Left hindlimb (tissue), 1 donor: Measurements from ENCODE around the gene PUS1.
A peak's percentile ranks its signal among the peaks of the same experiment; 100 is the strongest.
"Not testable (repeated sequence)": the region's sequence is repeated elsewhere in the genome, so short reads cannot be mapped to it uniquely, and the experiment has no call there.

ENCODE experiments used
- DNase-seq: peaks from one replicate; pipeline ENCODE4 v3.0.0-alpha.2; 2018

Gene PUS1

DNA sequence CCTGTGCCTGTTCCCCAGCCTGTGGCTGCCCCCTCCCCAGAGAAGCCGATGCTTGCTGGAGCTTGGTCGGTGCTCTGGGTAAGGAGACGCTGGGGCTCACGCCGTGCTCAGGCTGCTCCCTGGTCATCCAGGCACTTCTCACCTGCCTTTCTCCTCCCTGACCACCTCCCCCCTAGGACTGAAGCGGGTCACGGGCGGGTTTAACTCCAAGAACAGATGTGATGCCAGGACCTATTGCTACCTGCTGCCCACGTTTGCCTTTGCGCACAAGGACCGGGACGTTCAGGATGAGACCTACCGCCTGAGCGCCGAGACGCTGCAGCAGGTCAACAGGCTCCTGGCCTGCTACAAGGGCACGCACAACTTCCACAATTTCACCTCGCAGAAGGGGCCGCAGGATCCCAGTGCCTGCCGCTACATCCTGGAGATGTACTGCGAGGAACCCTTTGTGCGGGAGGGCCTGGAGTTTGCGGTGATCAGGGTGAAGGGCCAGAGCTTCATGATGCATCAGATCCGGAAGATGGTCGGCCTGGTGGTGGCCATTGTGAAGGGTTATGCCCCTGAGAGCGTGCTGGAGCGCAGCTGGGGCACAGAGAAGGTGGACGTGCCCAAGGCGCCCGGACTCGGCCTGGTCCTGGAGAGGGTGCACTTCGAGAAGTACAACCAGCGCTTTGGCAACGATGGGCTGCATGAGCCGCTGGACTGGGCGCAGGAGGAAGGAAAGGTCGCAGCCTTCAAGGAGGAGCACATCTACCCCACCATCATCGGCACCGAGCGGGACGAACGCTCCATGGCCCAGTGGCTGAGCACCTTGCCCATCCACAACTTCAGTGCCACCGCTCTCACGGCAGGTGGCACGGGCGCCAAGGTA lies 12.3 kb downstream of the PUS1 start:
- DNase-seq: no peak

DNA sequence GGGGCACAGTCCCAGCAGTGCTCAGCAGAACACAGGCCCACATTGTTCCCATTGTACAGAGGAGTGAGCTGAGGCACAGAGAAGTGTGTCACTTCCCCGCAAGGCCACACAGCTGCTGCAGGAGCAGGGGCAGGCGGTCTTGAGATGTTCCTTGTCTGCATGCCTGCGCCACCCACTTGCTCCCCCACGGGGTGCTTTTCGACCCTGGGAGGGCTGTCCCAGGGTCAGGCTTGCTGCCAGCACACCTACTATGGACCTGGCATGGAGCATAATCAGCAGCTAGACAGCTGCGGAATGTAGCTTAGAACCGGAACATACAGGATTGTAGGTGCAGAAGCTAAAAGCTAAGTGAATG lies 12.9 kb downstream of the PUS1 start:
- no peak for DNase-seq

DNA sequence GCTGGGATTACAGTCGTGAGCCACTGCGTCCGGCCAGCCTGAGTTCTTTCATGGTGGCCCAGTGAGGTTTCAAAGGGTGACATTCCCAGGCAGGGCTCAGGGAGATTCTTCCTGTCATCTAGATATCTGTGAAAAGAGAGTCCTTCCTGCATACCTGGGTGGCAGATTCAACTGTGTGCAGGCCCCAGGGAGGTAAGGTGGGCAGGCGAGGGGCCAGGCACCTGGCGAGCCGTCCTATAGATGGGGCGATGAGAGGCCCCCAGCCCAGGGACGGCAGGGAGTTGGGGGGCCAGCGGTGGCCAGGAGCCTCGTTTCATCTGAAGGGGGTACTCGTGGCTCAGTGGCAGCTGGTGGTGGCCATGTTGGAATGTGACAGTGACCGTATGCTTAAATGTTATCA lies 13.6 kb downstream of the PUS1 start:
- no peak for DNase-seq

DNA sequence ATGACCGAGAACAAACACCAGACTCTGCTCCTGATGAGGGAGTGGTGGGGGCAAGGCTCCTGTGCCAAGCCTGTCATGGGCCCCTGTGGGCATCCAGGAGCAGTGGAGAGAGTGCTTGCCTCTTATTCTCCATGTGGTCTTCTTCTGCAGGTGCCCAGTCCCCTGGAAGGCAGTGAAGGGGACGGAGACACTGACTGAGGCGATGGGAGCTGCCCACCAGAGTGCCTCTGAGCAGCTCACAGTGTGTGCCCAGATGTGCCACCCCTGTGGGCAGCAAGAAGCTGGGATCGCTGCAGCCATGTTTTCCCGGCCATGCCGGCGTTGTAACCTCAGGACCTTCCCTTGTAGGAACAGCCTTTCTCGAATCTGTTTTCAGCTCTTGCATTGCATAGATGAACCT lies 14.3 kb downstream of the PUS1 start:
- DNase-seq: no peak

DNA sequence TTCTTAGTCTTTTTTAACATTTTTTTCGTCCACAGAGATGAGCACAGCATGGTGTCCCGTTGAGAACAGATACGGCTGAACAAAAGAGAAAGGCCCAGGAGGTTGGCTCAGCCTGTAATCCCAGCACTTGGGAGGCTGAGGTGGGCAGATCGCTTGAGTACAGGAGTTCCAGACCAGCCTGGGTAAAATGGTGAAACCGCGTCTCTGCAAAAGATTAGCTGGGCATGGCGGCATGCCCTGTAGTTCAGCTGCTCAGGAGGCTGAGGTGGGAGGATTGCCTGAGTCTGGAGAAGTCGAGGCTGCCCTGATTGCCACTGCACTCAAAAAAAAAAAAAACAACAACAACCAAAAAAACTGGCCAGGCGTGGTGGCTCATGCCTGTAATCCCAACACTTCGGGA lies 14.8 kb downstream of the PUS1 start:
- DNase-seq: no peak

DNA sequence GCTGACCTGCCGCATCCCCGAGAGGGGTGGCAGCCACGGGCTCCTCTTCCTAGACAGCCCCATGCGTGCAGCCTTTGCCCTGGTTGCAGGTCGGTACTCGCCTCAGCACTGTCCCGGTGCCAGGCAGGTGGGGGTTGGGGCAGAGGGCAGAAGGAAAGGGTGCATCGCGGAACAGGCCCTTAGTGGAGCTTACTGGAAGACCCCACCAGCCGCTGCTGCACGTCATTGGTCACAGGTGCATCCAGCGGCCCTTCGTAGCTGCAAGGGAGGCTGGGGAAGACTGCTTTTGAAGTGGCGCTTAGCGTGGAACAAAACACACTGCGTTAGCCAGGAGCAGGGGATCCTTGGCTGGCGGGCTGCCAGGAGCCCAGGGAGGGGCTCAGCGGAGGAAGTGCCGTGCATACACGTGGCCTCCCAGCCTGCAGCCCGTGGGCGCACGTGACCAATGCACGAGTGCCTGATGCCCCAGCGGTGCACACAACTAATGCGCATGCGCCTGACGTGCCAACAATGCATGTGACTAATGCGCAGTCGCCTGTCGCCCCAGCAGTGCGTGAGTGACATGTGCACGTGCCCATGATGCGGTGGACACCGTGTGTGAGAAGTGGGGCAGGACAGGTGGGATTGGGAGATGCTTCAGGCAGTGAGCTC lies 15.7 kb downstream of the PUS1 start:
- no peak for DNase-seq

DNA sequence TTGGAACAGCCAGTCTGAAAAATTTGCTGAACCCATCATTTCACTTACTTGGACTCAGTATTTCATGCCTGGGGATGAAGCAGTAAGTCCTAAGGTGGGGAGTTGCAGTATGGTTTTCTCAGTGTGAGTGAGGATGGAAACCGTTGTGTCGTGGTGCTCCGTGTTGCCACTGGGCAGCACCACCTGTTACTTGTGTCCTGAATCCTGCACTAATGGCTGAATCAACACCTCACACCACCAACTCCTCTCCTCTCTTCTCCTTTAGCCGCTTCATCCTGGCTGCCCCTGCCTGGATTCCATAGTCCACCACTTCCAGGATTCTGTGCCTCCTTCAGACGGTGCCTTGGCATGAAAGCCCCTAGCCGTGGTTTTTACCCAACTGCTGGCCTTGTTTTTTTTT lies 17.7 kb downstream of the PUS1 start:
- no peak for DNase-seq

DNA sequence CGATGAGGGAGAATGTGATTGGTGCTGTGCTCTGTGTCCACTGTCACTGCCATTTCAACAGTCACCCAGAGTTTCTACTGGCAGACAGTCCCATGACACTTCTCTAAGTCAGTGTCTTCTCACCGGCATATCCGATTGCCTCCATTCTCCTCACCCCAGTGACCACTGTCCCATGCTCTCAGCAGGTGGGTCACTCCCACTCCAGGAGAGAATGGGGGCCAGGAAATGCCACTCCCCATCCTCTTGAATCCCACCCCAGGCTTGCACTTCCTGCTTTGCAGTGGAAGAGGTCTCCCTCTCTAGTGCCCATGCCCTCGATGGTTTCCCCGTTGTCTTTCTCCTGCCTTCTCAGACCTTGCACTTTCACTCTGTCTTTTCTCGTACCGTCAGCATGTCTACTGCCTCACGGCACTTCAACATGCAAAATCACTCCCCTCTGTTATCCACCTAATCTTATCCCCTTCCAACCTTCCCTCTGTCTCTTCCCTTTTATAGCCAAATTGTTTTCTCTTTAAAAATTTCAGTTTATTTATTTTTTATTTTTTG lies 18.5 kb downstream of the PUS1 start:
- no peak for DNase-seq

DNA sequence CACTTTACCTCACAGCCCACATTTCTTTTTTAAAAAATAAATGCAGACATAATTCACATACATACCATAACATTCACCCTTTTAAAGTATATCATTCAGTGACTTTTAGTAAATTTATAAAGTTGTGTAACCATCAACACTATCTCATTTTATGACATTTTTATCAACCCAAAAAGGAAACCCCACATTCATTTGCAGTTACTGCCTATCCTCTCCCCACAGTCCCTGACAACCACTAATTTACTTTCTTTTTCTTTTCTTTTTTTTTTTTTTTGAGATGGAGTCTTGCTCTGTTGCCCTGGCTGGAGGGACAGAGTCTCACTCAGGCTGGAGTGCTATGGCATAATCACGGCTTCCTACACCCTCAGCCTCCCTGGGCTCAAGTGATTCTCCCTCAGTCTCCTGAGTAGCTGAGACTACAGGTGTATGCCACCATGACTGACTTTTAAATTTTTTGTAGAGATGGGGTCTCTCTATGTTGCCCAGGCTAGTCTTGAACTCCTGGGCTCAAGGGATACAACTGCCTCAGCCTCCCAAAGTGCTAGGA lies 19.2 kb downstream of the PUS1 start:
- no peak for DNase-seq

DNA sequence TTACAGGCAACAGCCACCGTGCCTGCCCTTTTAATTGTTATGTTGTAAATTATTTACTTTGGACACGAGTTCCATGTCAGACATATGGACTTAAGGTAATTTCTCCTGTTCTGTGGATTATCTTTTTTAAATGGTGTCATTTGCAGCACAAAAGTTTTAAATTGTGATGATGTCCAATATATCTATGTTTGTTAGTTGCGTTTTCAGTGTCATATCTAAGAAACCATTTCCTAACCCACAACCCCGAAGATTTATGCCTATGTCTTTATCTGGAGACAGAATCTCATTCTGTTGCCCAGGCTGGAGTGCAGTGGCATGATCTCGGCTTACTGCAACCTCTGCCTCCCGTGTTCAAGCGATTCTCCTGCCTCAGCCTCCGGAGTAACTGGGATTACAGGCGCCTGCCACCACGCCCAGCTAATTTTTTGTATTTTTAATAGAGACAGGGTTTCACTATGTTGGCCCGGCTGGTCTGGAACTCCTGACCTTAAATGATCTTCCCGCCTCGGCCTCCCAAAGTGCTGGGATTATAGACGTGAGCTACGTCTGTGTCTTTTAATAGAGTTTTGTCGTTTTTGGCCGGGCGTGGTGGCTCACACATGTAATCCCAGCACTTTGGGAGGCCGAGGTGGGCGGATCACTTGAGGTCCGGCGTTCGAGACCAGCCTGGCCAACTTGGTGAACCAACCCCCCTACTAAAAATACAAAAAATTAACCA lies 19.8 kb downstream of the PUS1 start:
- not testable (repeated sequence) for DNase-seq

DNA sequence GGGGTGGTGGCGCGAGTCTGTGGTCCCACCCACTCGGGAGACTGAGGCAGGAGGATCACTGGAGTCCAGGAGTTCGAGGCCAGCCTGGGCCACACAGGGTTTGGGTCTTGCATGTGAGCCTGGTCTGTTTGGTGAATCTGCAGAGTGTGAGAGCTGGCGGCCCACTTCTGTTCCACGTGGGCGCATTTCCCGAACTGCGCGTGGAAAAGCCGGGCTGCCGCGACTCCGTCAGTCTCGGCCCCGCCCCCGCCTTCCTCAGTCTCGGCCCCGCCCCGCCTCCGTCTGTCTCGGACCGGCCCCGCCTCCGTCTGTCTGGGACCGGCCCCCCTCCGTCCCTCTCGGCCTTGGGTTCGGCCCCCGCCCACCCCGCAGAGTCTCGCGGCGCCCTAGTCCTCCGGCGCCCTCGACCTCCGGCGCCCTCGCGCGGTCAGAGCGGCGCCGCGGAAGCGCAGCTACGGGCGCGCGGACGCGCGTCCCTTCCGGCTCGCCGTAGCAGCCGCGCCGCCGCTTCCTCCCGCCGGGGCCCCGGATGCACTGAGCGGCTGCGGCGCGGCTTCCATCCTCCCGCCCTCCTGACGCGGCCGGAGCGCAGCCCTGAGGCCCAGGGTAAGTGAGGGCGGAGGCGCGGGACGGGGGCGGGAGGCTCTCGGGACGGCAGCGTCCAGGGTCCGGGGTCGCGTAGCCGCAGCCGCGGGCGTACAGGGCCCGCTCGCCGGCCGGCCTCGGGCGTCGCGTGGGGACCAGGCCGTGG lies 20.5 kb downstream of the PUS1 start, which contains the start of gene EP400:
EP400 (plus strand) TSS at position 512 of the 751 bp plus-strand sequence. CDS start 10,678 bp downstream, outside the sequence.
- peak; percentile 97 for DNase-seq

DNA sequence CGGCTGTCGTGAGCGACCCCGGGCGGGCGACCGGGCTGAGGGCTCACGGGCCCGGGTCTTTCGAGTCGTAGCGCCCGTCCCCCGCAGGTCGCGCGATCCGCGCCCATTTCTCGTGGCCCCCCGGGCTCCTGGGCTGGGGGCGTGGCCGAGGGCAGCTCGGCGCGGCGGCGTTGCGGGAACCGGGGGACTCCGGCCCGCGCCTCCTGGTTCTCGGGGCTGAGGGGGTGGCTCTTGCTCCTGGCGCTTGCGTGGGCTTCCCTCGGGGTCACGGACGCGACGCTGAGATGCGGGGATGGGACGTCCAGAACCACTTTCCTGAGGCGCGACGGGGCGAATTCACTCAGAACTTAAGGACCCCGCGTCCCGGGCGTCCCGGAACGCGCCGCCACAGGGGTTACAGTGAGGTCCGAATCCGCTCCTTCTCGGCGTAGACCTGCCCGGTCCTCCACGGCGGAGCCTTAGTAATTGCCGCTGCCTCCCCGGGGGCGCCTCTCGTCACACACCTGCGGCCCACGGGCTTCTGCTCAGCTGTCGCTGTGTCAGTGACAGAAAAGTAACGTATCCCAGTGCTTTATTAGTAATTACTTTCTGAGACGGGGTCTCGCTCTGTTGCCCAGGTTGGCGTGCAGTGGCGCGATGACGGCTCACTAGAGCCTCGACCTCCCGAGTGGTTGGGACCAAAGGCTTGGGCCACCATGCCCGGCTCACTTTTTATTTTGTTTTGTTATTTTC lies 21.3 kb downstream of the PUS1 start:
- DNase-seq: peak; percentile 54

DNA sequence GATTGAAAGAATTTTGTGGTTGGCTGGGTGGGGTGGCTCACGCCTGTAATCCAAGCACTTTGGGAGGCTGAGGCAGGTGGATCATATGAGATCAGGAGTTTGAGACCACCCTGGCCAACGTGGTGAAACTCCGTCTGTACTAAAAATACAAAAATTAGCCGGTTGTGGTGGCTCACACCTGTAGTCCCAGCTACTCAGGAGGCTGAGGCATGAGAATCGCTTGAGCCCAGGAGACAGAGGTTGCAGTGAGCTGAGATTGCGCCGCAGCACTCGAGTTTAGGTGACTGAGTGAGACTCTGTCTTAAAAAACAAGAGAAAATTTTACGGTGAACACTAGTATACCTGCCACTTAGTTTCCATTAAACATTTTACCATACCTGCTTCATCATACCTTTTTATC lies 24.7 kb downstream of the PUS1 start:
- DNase-seq: not testable (repeated sequence)

DNA sequence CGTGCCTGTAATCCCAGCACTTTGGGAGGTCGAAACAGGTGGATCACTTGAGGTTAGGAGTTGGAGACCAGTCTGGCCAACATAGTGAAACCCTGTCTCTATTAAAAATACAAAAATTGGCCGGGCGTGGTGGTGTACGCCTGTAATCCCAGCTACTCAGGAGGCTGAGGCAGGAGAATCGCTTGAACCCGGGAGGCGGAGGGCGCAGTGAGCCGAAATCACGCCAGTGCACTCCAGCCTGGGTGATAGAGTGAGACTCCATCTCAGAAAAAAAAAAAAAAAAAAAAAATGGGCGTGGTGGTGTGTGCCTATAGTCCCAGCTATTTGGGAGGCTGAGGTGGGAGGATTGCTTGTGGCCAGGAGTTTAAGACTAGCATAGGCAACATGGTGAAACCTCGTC lies 25.4 kb downstream of the PUS1 start:
- not testable (repeated sequence) for DNase-seq

DNA sequence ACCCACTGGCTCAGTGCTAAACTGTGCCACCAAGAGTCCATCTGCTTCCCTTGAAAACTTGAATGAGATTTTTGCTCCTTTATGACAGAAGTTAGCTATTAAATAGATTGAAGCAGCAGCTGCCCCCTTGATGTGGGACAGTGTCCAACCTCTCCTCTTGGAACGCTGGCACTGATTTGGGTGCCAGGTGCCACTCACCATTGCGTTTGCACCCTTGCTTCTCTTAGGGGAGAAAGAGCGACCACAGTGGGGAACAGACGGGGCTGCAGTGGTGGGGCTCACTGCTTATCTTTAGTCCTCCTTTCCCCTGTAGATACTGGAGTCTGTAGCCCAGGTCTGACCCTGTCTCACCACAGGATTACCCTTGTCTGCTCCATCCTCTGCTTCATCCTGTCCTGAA lies 30.0 kb downstream of the PUS1 start:
- DNase-seq: no peak

DNA sequence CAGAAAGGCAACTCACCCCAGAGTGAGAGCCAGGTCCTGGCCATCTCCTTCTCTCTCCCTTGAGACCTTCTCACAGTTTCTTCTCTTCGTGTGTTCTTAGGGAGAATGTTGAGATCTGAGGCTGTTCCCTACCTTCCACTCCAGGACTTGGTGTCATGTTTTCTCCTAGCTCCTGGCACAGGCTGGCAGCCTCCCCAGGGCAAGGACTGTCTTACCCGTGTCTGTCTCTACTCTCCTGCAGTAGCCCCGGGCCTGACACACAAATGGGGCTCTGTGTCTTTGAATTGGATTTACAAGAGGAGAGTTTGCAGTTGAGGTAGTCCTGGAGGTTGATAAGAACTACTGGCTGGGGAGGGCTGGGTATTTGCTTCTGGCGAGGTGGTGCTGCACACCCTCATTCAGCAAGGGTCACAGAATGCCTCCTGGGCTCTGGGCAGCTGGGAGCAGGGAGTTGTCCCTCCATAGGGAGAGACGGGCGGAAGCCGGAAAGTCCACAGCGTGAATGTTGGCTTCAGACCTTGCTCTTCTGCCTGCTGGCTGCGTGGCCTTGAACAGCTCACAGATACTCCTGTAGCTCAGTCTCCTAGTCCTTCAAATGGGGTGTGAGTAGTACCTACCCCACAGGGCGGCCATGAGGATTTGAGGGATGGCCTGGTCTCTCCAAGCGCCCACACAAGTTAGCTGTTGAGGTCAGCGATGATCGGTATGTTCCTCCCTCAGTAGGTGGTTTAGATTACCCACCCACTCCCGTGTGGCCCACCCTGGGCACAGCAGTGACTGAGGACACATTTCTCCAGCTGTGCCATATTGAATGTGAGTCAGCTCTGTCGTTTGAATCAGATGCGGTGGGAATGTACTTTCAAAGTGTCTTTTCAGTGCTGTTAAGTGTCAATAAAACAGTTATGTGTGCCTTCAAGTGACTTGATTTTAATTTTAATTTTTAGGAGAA lies 30.8 kb downstream of the PUS1 start:
- DNase-seq: no peak

DNA sequence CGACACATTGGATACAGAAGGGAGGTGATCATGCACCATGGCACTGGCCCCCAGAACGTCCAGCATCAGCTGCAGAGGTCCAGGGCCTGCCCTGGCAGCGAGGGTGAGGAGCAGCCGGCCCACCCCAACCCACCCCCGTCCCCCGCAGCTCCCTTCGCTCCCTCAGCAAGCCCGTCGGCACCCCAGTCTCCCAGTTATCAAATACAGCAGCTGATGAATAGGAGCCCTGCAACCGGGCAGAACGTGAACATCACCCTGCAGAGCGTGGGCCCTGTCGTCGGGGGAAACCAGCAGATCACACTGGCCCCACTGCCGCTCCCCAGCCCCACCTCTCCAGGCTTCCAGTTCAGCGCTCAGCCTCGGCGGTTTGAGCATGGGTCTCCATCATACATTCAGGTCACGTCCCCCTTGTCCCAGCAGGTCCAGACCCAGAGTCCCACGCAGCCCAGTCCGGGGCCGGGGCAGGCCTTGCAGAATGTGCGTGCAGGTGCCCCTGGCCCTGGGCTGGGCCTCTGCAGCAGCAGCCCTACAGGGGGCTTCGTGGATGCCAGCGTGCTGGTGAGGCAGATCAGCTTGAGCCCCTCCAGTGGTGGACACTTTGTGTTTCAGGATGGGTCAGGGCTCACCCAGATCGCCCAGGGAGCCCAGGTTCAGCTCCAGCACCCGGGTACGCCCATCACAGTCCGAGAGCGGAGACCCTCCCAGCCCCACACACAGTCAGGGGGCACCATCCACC lies 31.7 kb downstream of the PUS1 start:
- not testable (repeated sequence) for DNase-seq

DNA sequence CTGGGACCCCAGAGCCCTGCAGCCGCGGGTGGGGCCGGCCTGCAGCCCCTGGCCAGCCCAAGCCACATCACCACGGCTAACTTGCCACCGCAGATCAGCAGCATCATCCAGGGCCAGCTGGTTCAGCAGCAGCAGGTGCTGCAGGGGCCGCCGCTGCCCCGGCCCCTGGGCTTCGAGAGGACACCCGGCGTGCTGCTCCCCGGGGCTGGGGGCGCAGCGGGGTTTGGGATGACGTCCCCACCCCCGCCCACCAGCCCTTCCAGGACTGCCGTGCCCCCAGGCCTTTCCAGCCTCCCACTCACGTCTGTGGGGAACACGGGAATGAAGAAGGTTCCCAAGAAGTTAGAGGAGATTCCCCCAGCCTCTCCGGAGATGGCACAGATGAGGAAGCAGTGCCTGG lies 32.3 kb downstream of the PUS1 start:
- DNase-seq: not testable (repeated sequence)

DNA sequence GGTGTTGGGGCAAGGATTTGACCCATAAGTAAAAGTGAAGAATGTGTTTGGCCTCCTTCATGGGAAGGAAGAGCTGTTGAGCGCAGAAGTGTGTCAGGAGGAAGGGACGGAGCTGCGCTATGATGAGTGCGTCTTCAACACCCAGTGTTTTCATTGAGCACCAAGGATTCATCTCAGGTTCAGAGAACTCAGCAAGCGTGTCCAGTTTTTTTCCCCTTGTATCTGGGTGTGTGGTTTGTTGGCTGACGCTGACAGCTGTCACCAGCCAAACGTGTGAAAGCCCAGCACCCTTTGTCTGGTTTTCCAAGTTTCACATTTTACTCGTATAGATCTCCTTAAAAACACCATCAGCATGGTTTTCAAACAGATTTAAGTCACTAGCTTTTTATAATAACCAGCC lies 33.0 kb downstream of the PUS1 start:
- no peak for DNase-seq

DNA sequence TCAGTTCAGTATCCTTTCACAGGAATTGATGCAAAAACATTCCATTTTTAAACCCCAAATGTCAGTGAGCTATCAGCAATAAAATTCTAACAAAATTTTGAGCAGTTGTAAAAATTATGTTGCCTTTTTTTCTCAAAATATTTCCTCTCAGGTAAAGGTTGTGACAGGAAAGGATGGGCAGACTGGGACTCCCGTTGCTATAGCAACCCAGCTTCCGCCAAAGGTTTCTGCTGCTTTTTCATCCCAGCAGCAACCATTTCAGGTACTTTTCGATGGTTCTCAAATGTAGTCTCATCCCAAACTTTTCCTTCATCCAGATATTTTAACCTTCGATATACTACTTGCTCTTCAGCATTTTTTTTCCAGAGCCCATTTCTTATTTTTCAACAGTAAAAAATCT lies 34.3 kb downstream of the PUS1 start:
- no peak for DNase-seq
